Measurements from ENCODE around the gene SOX5.

GRCh38 chr12:23504043-23504442 lies 445.4 kb downstream of the SOX5 start:
- TF ChIP-seq, protein P1, sequence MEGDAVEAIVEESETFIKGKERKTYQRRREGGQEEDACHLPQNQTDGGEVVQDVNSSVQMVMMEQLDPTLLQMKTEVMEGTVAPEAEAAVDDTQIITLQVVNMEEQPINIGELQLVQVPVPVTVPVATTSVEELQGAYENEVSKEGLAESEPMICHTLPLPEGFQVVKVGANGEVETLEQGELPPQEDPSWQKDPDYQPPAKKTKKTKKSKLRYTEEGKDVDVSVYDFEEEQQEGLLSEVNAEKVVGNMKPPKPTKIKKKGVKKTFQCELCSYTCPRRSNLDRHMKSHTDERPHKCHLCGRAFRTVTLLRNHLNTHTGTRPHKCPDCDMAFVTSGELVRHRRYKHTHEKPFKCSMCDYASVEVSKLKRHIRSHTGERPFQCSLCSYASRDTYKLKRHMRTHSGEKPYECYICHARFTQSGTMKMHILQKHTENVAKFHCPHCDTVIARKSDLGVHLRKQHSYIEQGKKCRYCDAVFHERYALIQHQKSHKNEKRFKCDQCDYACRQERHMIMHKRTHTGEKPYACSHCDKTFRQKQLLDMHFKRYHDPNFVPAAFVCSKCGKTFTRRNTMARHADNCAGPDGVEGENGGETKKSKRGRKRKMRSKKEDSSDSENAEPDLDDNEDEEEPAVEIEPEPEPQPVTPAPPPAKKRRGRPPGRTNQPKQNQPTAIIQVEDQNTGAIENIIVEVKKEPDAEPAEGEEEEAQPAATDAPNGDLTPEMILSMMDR (IDR thresholded peaks at IDR 0.05) = no peak
- no peak for TF ChIP-seq POLR2A (IDR thresholded peaks at IDR 0.05)

All from right lobe of liver (tissue), 4 donors.